Measurements from ENCODE around the gene PRUNE2.

PRUNE2 gene

DNA sequence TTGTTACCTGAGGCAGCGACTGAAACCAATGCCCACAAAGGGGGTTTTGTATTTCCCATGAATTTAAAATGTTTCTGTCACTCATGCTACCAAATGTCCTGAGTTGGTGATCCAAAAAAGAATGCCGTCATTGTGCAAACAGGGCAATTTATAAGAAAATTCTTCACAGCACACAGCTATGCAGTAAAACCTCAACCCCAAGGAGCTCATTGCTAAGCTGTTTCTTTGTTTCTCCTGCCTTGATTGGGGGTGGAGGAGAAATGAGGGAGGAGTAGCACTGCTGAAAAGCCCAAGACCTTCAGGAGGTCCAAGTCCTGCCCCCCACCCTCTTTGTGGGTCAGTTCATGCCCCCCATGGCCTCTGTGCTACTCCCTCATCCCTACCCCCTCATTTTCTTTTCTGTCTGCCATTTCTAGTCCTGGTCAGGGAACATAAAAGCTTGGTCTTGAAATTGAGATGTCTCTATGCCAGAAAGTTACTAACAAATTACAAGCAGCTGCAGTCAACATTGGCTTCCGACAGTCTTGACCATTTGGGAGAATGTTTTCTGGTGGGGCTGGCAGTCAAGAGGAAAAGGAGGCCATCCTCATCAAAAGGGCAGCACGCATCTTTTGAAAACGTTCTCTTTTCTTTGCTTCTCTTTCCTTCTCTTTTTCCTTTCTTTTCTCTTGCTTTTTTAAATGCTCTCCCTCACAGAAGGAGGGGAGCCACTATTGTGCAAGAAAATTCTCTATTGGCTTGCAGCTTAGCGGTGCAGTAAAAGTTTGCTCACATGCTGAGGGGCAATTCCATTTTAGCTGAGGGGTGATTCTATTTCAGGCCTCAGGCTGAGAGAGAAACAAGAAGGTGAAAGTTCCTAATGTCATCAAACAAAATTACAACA lies 313.6 kb downstream of the PRUNE2 start:
- DNase-seq, result no peak

DNA sequence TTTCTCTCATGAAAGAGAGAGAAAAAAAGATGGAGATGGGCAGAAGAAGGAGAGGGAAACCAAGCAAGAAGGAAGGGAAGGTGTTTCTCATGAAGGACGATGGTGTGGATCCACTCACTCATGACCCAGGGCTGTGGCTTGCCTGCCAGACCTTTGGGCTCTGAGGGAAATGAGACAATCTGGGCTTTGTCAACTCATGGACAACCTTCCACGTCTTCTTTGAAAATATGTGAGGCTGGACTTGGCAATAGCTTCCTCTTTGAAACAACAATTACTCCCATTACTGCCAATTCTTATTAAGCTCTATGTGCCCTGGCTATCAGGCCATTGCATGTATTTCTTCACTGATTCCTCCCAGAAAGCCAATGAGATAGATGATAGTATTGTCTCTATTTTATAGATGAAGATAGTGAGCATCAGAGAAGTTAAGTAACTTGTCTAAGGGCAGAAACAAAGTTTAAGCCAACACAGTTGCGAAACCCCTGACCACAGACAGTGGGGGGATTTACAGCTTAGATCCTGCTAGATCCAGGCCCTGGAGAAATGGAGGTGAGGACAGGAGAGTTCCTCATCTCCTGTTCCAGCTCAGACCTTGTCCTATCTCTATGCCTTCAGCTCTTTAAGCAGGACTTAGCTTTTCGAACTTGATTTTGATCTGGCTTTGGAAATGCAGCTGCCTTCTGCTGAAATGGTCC lies 314.5 kb downstream of the PRUNE2 start:
- DNase-seq, result no peak

DNA sequence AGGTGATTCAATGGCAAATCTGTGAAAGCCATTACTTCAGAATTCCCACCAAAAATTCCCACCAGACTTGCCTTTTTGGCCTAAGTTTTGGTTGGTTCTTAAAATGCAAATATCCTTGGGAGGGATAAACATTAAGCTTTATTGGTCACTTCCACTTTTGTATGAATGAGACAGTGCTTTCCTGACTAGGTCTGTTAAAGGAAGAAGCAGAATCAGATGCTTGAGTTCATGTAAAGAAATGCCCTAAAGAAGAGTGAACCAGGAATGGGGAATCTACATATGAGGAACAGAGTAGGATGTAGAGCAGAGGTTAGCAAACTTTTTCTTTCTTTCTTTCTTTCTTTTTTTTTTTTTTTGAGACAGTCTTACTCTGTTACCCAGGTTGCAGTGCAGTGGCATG lies 317.6 kb downstream of the PRUNE2 start:
- no peak for DNase-seq

DNA sequence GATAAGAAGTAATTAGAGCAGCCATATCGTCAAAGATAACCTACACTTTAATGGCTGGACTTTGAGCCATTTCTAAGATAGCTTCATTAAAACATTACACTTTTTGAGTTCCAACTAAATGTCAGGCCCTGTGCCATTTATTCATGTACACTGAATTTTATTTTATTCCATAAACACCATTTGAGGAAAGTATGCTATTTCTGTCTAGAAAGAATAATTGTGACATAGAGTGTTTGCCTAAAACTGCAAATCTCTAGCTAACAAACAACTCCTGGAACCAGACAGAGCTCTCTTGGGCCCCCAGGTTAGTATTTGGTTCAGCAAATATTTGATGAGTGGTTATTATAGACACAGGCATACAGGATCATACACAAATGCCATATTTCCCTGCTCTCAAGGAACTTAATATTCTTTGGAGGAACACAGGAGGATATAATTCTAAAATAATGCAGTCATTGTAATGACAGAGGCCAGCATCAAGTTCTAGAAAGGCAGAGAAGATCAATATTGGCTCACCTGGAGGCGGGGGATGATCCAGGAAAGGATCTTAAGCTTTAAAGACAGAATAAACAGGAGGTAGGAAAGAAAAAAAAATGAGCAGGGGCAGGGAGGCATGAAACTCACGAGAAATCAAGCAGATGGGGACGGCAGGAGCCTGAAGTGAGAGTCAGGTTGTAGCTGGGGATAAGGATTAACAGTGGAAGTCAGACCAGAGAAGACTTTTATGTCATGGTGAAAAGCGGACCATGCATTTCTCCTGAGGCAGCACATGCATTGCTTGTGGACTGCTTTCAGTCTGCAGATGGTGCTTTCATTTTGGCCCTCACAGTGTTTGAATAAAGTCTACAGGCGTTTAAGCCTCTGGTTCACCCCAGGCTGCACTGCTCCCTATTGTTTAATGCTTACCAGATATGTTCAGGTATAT lies 319.3 kb downstream of the PRUNE2 start:
- peak; percentile 88 for DNase-seq

DNA sequence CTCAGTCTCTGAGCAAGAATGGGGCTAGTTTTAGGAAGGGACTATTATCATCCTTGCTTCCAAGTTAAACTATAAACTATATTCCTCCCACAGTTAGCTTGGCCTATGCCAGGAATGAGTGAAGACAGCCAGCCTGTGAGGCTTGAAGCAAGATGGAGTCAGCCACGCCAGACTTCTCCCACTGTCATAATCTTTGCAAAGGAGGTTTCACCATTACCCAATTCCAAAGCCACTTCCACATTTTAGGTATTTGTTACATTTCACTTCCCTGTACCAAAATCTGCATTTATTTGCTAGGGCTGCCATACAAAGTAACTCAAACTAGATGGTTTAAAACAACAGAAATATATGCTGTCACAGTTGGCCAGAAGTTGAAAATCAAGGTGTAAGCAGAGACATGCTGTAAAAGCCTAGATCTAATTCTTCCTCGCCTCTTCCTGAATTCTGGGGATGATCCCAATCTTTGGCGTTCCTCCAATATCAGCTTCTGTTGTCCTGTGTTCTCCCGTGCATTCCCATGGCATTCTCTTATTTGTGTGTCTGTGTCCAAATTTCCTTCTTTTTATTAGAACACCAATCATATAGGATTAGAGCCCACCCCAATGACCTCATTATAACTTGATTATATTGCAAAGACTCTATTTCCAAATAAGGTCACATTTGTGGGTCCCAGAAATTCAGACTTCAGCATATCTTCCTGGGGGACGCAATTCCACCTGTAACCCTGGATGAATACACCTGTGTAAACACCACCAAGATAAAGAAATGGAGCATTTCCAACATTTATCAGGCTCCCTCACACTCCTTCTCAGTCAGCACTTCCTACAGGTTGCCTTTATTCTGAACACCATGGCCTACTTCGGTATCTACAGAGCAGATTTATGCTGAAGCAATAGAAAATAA lies 320.2 kb downstream of the PRUNE2 start:
- DNase-seq, result peak; percentile 81

DNA sequence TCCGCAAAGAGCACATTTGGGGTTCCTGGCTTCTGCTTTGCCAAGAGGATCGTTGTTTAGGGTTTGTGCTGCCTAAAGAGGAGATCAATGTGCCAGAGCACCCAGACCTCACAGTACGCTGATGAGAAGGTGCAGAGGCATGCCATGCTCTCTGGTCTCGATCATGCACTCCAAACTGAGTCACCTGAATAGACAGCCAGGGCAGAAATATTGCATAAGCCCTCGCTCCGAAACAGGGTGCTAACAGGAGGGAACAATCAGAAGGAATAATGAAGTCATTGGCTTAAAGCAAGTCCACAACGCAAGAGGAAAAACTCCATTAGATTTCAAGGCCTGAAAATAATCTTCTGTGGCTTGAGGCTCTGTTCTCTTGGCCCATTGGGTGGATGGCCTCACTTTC lies 322.7 kb downstream of the PRUNE2 start:
- DNase-seq, result no peak

DNA sequence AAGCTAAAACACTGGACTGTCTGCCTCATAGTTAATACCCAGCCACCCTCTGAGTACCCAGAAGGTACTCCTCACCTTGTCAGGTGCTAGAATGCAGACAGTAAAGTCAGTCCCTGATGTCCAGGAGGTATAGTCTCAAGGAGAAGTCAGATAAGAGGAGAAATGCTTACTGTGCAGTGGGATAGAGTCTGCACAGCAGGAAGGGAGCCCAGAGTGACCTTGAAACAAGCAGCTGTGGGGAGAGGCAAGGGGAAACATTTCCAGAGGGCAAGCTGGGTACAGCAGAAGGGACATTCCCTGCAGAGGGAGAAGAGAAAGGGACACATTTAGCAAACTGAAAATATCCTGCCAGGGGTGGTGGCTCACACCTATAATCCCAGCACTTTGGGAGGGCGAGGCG lies 324.2 kb downstream of the PRUNE2 start:
- no peak for DNase-seq

DNA sequence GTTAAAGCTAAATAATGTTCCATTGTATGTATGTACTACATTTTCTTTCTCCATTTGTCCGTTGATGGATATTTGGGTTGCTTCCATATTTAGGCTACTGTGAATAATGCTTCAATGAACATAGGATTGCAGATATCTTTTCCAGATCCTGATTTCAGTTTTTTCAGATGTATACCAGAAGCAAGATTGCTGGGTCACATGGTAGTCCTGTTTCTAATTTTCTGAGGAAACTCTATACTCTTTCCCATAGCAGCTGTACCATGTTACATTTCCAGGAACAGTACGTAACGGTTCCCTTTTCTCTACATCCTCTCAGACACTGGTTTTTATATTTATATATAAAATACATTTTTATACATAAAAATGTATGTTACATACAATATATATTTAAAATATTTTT lies 325.1 kb downstream of the PRUNE2 start:
- no peak for DNase-seq

DNA sequence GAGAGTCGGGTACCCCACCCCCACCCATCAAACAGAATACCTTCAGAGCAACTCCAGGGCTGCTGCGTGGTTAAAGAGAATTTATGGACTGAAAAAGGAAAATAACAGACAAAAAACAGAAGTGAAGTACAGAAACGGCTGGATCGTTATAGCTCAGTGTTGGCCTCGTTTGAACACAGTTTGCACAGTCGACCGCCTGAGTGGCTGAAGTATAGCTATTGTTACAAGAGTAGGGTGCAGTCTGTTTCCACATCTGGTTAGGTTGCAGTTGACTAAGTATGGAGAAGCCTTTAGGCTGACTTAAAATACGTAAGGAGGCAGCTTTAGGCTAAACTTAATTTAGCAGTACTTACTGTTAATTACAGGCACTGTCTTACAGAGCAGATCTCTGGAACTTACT lies 325.7 kb downstream of the PRUNE2 start:
- DNase-seq, result peak; percentile 5

DNA sequence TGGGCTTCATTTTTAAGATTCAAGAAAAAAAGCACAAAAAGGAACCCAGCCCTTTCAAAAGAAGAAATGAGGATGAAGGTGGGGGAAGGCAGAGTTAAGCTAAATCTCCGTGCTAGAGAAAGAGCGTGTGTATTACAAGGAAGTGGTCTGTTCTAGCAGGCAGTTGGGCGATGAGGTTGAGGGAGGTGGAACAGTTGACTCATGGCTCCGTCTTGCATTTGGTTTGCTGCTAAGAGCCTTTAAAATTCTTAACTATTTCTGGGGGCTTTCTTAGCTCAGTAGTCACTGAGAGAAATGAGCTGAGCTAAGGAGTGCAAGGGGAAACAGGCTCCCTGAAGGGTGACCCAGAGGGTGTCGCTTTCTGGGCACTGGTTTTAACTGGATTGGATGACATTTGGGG lies 329.6 kb downstream of the PRUNE2 start:
- no peak for DNase-seq

DNA sequence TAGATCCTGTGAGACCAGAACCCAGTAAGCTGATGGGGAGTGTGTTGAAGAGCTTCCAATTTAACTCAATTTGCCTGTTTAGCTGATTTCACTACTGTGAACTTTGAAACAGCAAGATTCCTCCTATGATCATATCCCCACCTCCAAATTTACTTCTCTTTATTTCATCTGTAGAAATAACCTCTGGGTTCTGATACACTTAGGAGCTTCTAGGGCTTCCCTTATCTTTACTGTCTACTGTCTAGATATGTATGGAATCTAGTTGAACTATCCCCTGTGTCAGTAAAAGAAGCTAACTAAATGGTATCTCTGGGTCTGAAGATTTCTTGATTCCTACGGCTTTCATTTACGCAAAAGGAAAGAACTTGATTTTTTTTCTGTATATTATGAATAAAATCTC lies 330.2 kb downstream of the PRUNE2 start:
- DNase-seq, result no peak

DNA sequence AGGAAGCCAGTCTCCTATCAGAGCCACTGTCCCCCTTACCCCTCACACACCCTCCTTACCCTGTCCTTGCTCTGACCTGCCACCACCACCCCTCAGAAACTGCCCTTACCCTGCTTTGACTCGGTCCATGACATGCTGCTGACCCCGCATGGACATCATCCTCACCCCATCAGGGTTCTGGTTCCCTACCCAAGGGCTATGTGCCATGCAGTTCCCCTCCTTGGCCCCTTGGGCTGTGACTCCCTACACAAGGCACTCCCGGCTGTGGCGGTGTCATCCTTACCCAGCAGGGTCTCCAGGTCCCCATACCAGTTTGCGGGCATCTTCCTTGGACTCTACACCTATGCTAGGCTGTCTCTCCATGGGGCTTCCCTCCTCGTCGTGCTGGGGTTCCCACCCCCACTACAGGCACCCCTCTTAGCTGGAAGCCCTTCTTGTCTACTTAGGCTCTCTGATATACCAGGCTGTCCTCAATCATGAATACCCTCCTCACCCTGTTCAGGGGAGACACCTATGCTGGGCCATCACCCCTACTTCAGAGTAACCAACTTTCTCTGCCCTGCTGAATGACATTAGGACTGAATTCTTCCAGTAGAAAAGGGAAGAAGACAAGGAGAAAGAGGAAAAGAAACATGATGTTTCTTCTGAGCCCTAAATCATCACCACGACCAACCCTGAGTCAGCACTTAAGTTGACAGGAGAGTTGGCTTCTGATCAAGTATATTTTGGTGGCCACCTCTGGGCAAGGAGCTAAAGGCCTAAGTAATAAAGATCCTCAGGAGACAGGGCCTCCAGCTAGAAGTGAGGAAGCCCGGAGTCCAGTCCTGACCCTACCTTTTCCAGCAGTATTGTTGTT lies 331.8 kb downstream of the PRUNE2 start:
- no peak for DNase-seq

DNA sequence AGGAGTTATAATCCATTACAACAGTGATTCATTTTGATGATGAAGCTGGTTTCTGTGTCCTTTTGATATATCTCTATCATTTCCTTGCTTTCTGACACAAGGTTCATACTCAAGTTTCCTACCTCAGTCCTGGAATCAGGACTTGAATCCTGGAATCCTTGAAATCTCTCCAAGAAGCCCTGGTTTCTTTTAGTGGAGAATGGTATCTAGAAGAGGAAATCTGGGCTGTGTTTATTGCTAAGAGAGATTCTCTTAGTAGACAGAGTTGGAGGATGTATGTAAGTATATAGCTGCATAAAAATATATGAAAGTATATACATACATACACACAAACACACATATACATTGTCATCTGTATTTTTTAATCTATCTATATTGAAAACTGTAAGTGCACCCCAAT lies 332.5 kb downstream of the PRUNE2 start:
- DNase-seq, result no peak

DNA sequence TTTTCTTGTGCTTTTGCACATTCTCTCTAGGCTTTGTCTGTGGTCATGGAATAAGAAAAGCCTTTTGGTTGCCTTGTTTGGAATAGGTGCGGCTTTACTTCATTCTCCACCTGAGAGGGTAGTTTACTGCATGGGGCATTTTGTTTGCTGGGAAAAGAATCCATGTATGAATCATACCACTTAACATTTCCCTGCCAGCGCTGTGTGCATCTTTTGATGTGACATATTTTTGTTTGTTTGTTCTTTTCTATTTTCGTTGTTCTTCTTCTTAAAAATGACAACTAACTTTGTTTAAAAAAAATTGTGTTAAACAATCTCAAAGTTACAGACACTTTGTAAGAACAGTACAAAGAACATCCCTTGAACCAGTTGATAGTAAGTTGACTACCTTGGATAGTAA lies 333.8 kb downstream of the PRUNE2 start:
- peak; percentile 66 for DNase-seq

DNA sequence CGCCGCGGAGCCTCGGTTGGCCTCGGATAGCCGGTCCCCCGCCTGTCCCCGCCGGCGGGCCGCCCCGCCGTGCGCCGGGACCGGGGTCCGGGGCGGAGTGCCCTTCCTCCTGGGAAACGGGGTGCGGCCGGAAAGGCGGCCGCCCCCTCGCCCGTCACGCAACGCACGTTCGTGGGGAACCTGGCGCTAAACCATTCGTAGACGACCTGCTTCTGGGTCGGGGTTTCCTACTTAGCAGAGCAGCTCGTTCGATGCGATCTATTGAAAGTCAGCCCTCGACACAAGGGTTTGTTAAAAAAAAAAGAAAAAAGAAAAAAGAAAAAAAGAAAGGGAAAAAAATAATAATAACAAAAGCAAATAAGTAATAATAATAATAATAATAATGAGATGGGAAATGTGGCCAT lies 334.2 kb downstream of the PRUNE2 start:
- DNase-seq, result no peak

DNA sequence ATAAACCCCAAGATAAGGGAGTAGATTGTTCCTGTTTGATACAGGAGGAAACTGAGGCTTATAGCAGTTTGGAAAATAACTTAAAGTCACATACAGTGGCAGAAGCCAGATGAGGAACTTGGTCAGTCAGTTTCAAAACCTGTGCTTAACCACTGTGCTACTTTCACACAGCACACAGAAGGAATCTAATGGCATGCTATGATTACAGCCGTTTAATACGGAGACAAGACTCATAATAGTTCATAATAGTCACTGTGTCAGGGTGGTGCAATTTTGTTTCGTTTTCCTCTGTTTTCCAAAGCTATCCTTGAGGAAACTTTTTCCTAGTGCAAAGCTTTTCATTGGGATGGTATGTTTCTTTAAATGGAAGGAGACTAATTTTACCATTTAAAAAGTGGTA lies 334.6 kb downstream of the PRUNE2 start:
- DNase-seq, result no peak

DNA sequence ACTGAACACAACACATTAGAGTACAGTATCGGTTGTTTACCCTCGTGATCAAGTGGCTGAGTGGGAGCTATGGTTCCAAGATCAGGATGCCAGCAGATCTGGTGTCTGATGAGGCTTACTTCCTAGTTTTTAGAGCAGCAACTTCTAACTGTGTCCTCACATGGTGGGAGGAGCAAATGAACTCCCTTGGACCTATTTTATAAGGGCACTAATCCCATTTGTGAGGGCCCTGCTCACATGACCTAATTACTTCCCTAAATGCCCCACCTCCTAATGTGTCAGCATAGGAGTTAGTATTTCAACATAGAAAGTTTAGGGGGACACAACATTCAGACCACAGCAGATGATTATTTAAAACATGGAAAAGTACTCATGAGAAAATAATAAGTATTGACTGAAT lies 335.1 kb downstream of the PRUNE2 start:
- DNase-seq, result no peak

DNA sequence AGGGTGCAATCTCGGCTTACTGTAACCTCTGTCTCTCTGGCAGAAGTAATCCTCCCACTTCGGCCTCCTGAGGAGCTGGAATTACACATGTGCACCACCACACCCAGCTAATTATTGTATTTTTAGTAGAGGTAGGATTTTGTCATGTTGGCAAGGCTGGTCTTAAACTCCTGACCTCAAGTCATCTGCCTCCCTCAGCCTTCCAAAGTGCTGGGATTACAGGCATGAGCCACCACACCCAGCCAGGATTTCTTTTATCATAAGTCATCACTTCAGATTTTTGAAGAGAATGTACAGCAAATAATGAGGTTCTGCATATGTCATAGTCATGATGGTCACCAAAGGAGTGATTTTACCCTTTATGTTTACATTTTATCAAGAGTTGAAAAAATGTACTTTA lies 338.8 kb downstream of the PRUNE2 start:
- no peak for DNase-seq

DNA sequence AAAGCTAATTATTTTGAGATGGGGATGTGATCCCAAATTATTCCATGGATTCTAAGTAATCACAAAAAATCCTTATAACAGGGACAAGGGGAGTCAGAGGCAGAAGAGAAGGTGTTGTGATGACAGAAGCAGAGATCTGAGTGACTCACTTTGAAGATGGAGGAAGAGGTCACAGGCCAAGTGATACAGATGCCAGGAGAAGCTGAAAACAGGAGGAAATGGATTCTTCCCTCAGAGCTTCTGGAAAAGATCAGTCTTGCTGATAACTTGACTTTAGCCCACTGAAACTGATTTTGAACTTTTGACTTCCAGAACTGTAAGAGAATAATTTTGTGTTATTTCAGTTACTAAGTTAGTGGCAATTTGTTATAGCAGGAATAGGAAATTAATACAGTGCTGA lies 341.6 kb downstream of the PRUNE2 start:
- no peak for DNase-seq

DNA sequence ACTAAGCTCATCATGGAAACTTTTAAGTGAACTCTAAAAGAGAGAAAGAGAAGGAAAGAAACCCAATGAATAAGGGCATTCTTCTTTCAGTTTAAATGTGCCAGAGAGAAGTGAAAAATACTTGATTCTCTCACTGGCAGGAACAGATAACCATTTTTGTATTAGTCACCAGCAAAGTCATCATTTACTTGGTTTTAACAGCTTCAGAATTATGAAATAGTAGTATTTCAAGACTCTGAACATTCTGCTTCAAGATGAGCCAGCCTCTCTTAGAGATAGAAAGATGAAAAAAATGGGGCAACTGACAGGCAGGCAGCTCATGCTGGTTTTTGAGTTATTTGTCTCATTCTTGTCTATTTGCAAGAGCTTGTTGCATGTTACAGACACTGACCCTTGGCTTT lies 343.4 kb downstream of the PRUNE2 start:
- DNase-seq, result no peak

DNA sequence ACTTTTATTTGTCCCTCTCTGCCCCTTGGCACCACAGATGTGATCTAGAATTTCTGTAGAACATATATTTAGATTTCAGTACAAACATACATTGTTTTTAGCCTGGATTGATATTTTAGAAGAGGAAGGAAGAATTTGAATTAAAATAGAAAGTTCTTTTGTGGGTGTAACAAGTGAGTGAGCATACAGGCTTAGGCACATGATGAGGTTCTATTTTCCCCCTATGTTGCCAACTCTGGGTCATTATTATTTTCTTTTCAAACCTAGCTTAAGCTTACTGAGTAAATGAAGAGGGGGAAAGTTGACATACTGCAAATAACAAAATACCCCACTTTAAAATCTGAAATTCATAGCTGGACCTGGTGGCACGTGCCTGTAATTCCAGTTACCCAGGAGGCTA lies 344.0 kb downstream of the PRUNE2 start:
- DNase-seq, result no peak
